GM19438 (cell line): Measurements from ENCODE around the gene XRN2.
"Not testable (repeated sequence)": the region's sequence is repeated elsewhere in the genome, so short reads cannot be mapped to it uniquely, and the experiment has no call there.

Experiments used
- ATAC-seq: cut with Tn5 transposase; IDR thresholded peaks from one replicate; pipeline ENCODE4 v1.9.1; 2021; ENCODE audit warnings: low read depth; ENCODE audit not compliant: unreplicated experiment

XRN2 gene

DNA sequence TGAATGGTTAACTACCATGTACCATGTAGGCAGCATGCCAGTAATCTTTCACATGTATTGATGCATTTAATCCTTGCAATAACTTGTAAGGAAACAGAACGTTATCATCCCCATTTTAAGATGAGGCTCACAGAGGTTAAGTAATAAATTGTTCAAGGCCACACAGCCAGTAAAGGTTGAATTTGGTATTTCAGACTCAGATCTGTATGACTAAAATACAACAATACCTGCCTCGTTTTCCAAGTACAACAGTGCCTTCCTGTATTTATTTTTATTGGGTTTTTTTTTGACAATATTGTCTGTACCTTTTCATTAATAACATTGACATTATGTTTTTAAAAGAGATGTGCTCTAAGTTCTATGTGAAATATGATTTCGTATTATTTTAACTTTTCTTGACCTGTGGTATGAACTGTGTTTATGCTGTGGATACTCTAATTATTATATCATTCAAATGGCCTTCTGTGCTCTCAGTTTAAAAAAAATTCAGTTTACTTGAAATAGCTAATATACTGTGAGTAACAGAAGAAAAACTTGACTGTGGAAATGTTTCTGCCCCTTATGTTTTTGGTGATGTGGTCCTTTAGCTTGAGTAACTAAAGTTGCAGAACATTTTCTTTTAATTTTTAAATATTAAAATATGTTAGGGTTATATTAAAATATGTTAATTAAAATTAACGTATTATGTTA lies 39.7 kb downstream of the XRN2 start:
- ATAC-seq = no peak

DNA sequence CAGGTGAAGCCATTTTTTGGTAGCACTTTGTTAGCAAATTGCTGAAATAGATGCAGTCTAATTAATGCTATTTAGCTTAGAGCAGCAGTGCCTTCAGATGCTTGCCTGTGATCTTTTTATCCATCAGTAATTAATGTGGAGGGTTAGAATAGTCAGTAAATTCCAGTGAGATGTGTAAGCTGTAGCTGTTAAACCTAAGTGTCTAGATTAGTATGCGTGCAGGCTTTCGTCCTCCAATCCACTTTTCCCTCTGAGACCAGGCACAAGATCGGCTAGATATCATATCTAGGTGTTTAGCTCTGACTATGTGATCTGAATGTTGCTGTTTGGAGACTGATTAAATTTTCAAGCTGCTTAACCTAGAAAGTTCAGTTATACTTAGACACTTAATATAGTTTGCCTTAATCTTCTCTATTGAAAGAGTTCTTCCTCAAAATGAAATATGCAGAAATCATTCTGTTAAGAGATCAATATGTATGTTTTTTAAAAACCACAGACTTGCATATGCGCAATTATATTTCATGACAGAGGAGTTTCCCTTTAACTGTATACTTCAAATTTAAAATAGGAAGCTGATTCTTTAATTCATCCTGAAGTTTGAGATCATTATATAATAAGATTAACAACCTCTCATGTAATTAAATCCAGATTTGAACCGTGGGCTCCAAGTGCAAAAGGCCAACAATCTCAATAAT lies 41.2 kb downstream of the XRN2 start:
- ATAC-seq = no peak

- ATAC-seq = no peak
Observed at GRCh38 chr20:21344961-21345360, 41.8 kb downstream of the XRN2 start.

DNA sequence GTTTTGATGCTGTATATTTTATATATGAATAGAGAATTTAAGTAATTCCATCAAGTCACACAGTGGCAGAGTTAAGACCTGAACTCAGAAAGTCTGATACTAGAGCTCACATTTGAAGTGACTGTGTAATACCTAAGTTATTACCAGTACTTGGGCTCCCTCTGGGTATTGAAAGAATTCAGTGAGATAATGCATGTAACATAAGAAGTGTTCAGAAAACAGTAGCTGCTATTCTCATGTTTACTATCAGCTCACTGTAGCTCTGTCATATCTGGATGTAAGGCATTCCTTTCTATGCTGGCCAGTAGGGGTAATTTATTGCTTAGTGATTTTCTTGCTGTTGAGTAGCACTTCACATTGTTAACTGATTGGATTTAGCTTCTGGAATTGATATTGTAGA lies 49.6 kb downstream of the XRN2 start:
- ATAC-seq = no peak

GRCh38 chr20:21353236-21353635 lies 50.1 kb downstream of the XRN2 start:
- ATAC-seq = no peak

- ATAC-seq = no peak
Observed at GRCh38 chr20:21355981-21356380, 52.9 kb downstream of the XRN2 start.

DNA sequence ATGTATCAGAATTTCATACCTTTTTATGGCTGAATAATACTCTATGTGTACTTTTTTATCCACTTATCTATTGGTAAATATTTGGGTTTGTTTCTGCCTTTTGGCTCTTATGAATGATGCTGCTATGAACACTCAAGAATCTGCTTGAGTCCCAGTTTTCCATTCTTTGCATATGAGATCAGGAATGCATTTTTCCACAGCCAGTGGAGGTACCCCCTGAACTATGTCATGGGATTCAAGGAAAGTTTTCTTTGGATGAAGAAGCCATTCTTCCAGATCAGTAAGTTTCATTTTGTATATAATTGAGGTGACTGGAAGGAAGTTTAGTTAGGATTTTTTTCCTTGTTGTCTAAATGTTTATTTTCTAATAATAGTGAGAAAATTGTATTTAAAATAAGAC lies 53.3 kb downstream of the XRN2 start:
- ATAC-seq = no peak

DNA sequence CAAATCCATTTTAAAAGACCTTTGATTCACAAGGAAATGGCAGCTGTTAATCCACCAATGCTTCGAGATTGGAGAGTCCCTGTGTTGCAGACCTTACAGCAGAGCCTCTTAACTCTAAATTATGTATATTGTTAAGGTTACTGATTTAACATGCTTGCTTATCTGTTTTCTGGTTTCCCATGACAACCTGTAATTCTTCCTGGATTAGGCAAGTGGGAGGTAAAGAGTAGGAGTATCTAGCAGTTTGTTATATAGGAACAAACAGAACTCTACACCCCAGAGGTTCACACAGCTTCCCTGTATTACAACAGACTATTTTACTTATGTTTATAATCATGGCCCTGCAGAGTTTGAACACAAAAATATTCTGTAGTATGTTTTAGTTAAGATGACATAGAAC lies 54.7 kb downstream of the XRN2 start:
- ATAC-seq = no peak

GRCh38 chr20:21358737-21359136 lies 55.6 kb downstream of the XRN2 start:
- ATAC-seq = no peak

DNA sequence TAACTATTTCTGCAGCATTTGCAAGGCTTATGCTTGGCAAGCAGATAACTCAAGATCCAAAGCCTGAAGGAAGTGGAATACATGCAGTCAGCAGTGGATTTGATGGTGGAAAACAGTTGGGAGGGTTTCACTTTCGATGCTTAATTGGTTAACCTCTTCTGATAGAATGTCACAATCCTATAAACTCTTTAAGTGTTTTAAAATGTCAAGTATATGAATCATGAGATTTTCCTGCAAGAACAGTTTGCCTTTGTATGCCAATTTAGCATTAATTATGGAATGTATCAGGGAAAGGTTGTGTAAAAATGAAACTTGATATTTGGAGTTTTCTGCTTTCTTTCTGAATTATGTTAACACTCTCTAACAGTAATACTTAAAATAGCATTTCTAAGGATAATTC lies 57.6 kb downstream of the XRN2 start:
- ATAC-seq = no peak

DNA sequence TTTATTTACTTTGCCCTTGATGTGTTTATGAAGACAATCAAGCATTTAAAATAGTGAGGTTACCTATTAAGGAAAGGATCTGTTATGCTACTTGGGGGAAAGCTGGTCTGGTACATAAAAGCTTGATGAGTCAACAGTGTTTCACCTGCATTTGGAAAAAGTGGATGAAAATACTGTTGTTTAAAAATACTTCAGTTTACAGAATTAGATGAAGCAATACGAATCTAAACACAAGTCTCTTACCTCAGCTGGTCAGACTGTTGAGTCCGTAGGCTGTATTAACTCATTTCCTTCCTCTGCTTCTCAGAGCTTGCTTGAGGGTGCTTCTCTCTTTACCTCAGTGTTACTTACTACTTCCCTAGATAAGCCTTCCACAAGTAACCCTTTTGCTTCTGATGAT lies 58.1 kb downstream of the XRN2 start:
- no peak for ATAC-seq

DNA sequence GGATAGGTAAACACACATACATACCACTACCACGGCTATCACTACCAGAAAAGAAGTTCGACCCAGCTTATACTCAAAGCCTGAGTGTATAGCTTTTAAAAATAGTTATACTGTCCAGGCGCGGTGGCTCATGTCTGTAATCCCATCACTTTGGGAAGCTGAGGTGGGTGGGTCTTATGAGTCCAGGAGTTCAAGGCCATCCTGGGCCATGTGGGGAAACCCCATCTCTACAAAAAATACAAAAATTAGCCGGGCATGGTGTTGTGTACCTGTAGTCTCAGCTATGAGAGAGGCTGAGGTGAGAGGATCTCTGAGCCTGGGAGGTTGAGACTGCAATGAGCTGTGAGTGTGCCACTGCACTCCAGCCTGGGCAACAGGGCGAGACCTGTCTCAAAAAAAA lies 61.3 kb downstream of the XRN2 start:
- no peak for ATAC-seq

- no peak for ATAC-seq
Observed at GRCh38 chr20:21365771-21366170, 62.6 kb downstream of the XRN2 start.

GRCh38 chr20:21366273-21366672 lies 63.1 kb downstream of the XRN2 start:
- not testable (repeated sequence) for ATAC-seq

DNA sequence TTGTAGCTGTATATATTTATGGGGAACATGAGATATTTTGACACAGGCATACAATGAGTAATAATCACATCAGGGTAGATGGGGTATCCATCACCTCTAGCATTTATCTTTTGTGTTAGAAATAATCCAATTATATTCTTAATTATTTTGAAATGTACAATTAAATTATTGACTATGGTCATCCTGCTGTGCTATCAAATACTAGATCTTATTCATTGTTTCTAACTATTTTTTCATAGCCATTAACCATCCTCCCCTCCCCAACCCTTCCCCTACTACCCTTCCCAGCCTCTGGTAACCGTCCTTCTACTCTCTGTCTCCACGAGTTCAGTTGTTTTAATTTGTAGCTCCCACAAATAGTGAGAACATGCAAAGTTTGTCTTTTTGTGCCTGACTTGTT lies 65.7 kb downstream of the XRN2 start:
- no peak for ATAC-seq

DNA sequence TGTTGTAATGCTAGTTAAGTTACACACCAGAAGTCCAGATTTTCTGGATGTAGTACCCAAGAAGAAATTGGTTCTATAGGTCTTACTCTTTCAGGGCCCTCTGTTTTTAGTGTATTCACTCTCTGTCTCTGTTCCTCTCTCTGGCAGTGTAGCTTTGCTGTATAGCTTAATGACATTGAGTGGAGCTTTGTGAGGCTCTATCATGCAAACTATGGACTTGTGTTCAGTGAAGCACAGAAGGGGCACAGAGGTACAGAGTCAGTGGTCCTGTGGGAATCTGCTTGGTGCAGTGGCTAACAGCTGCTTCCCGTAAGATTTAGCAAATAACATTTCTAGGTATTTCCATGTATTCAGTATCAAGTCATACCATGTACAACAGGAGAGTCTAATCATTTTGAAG lies 68.1 kb downstream of the XRN2 start:
- no peak for ATAC-seq

- no peak for ATAC-seq
Observed at GRCh38 chr20:21372016-21372415, 68.9 kb downstream of the XRN2 start.

- no peak for ATAC-seq
Observed at GRCh38 chr20:21373436-21373835, 70.3 kb downstream of the XRN2 start.

DNA sequence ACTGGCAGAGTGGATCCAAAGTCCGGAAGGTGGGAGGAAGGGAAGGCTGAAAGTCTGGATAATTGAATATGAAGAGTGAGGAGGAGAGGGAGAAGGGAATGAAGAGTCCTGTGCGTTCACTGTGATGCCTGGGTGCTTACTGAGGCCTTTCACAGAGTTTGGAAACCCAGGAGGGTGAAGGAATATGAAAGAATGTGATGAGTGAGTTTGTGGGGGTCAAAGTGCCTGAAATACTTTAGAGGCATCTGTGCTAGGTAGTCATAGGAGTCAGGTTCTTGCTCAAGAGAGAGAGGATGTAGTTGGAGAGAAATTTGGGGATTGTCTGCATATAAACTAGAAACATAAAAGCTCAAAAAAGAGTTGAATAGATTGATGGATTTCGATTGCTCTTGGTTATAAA lies 73.5 kb downstream of the XRN2 start:
- no peak for ATAC-seq

DNA sequence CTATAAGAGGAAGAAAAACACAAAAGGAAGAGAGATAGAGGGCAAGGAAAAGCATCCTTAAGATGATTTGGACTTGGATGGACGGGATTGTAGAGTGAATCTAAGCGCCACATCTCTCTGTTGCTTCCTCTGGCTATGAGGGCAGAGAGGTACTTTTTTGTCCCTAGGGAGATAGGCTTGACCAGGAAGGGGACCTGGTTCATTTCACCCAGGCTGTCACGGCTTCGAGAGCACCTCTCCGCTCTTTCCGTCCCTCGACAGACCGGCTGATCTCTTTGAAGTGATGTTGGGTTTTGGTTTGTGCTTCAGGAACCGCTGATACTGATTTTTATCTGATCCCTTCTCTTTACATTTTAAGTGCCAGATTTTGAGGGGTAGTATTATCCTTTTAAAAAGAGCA lies 74.6 kb downstream of the XRN2 start:
- ATAC-seq = no peak

GRCh38 chr20:21378259-21378658 lies 75.1 kb downstream of the XRN2 start:
- no peak for ATAC-seq

DNA sequence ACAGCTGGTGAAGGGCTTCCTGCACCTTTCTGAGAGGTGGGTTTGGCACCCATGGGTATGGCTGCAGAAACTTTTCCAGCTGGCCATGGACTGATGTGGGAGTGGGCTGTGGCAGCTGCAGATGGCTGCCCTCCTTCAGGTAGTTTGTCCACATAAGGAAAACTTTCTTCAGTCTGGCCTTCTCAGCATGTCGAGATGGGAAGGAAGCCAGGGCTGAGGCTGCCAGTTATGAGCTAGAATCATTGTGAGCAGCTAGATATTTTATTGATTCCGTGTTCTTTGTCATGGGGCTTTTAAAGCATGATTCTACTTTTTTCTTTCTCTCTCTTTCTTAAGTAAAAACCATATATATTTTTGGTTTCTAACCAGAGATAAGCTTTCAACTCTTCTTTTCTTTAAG lies 77.6 kb downstream of the XRN2 start:
- no peak for ATAC-seq
